B cell (primary cell): ENCODE measurements around the gene PCSK2. TPM values are rescaled to one million over a fixed set of nuclear protein-coding genes. Genes with fewer than 3 reads are reported as not detected.

ENCODE experiments used
- ATAC-seq: fragments of 200-7000 bp; cut with Tn5 transposase; one replicate; pipeline ENCODE4 v1.10.0; 2021; ENCODE audit warnings: low read depth, mild to moderate bottlenecking, moderate number of reproducible peaks, moderate library complexity
- CTCF ChIA-PET: fragments of 350-600 bp; sonication (Branson Sonifier 250); formaldehyde crosslinking; loops from one replicate; lab custom pipeline; 2021; ENCODE audit warnings: antibody characterized with exemption, inconsistent platforms; lab: Charles Lee
- POLR2A ChIA-PET: fragments of 350-600 bp; sonication (Branson Sonifier 250); formaldehyde crosslinking; loops from one replicate; lab custom pipeline; 2021; ENCODE audit warnings: antibody characterized with exemption; lab: Charles Lee
- DNase-seq: peaks from one replicate; pipeline ENCODE4 v3.0.0; 2013
- H2AFZ ChIP-seq: 2 replicates; pipeline ENCODE4 v1.6.1; 2012; ENCODE audit warnings: mild to moderate bottlenecking, low read depth, low read length; ENCODE audit not compliant: insufficient read depth, poor library complexity, severe bottlenecking
- H3K27ac ChIP-seq, 2 donors: 1 replicate in 1 of 2; 2 replicates in 1 of 2; pipeline ENCODE4 v1.5.1; 2012 to 2013; ENCODE audit warnings: low read length in 2 of 2, mild to moderate bottlenecking in 2 of 2, moderate library complexity in 1 of 2
- H3K27me3 ChIP-seq, 4 experiments: fragments of 200-600 bp in 1 of 4; sonication (generic) in 1 of 4; replicated peaks in 1 of 4; 1 replicate in 2 of 4; 2 replicates in 2 of 4; pipeline versions ENCODE4 v1.6.1 to v1.7.0; 2013 to 2016; ENCODE audit warnings: low read length in 3 of 4, mild to moderate bottlenecking in 2 of 4, mixed read lengths in 1 of 4, moderate library complexity in 1 of 4; ENCODE audit not compliant: insufficient read depth in 4 of 4, control insufficient read depth in 3 of 4; ENCODE audit errors: control extremely low read depth in 1 of 4
- H3K36me3 ChIP-seq, 2 experiments: replicated peaks in 1 of 2; 1 replicate in 1 of 2; 2 replicates in 1 of 2; pipeline versions ENCODE4 v1.6.1 to v1.7.1; 2013; ENCODE audit warnings: low read length in 1 of 2; ENCODE audit not compliant: insufficient read depth in 2 of 2, control insufficient read depth in 1 of 2; ENCODE audit errors: control extremely low read depth in 1 of 2, extremely low read depth in 1 of 2
- H3K4me1 ChIP-seq, 2 donors: fragments of 200-600 bp in 1 of 2; sonication (generic) in 1 of 2; 1 replicate in 1 of 2; 2 replicates in 1 of 2; pipeline versions ENCODE4 v1.5.1 to v1.6.1; 2013 to 2017; ENCODE audit warnings: low read length in 2 of 2; ENCODE audit not compliant: control insufficient read depth in 2 of 2, insufficient read depth in 2 of 2
- H3K4me2 ChIP-seq: replicated peaks from 2 replicates; pipeline ENCODE3; 2012; ENCODE audit warnings: mild to moderate bottlenecking, low read depth, low read length; ENCODE audit not compliant: poor library complexity, severe bottlenecking
- H3K4me3 ChIP-seq, 5 experiments: fragments of 200-600 bp in 1 of 5; sonication (generic) in 1 of 5; 1 replicate in 3 of 5; 2 replicates in 2 of 5; pipeline versions ENCODE4 v1.5.1 to v1.7.0; 2011 to 2016; ENCODE audit warnings: low read length in 4 of 5, mild to moderate bottlenecking in 4 of 5, low read depth in 2 of 5, control low read depth in 1 of 5, moderate library complexity in 1 of 5; ENCODE audit not compliant: insufficient read depth in 1 of 5; ENCODE audit errors: control extremely low read depth in 1 of 5, extremely low read depth in 1 of 5
- H3K79me2 ChIP-seq: fragments of 200-600 bp; sonication (generic); one replicate; pipeline ENCODE4 v1.6.0; 2016; ENCODE audit warnings: low read length; ENCODE audit not compliant: control insufficient read depth, insufficient read depth
- H3K9ac ChIP-seq: fragments of 200-600 bp; sonication (generic); 2 replicates; pipeline ENCODE4 v1.6.1; 2017; ENCODE audit warnings: mild to moderate bottlenecking, low read length, moderate library complexity
- H3K9me3 ChIP-seq, 3 donors: one replicate each; pipeline versions ENCODE4 v1.6.1 to v1.7.1; 2013; ENCODE audit warnings: low read length in 2 of 3; ENCODE audit not compliant: control insufficient read depth in 2 of 3, insufficient read depth in 1 of 3; ENCODE audit errors: control extremely low read depth in 1 of 3
- H4K20me1 ChIP-seq: 2 replicates; pipeline ENCODE4 v1.6.0; 2012; ENCODE audit warnings: mild to moderate bottlenecking, low read length; ENCODE audit not compliant: insufficient read depth, control insufficient read depth, poor library complexity, severe bottlenecking
- H3K27ac Mint-ChIP-seq: one replicate; pipeline ENCODE4 v1.8.0; 2021; ENCODE audit warnings: mixed read lengths
- H3K27me3 Mint-ChIP-seq: one replicate; pipeline ENCODE4 v1.8.0; 2021; ENCODE audit warnings: mixed read lengths
- H3K4me1 Mint-ChIP-seq: one replicate; pipeline ENCODE4 v1.8.0; 2021; ENCODE audit warnings: mixed read lengths
- H3K4me3 Mint-ChIP-seq: one replicate; pipeline ENCODE4 v1.8.0; 2021; ENCODE audit warnings: mixed read lengths
- H3K9me3 Mint-ChIP-seq: one replicate; pipeline ENCODE4 v1.8.0; 2022; ENCODE audit warnings: mixed read lengths; ENCODE audit not compliant: insufficient read depth
- EZH2 ChIP-seq: IDR thresholded peaks from 2 replicates; pipeline ENCODE4 v1.6.1; 2012; ENCODE audit warnings: borderline replicate concordance, low read depth, mild to moderate bottlenecking, moderate library complexity, low read length; ENCODE audit not compliant: insufficient read depth, poor library complexity, severe bottlenecking
- WGBS: methylation state at CpG from one replicate; pipeline ENCODE4 v1.1.5; 2013; ENCODE audit warnings: missing lambda C conversion rate; ENCODE audit not compliant: insufficient coverage; 5-methylcytosine and 5-hydroxymethylcytosine counted together
- intact Hi-C: fragments of 100-400 bp; cut with micrococcal nuclease; formaldehyde crosslinking; loops from one replicate; pipeline ENCODE4 v1.10.0; 2022
- polyA plus RNA-seq: library from polyadenylated mRNA; depleted of rRNA; stranded (reverse); fragments of >200 nt; gene quantifications from 2 replicates; pipeline ENCODE4 v1.2.3, GENCODE V29; 2012
- total RNA-seq, 2 donors: library from RNA; stranded (reverse); fragments of 120-200 nt in 1 of 2; gene quantifications; 1 replicate in 1 of 2; 2 replicates in 1 of 2; pipeline versions ENCODE4 v1.2.3 to v1.2.4, GENCODE V29; 2013 to 2022
- TF ChIP-seq, protein P1 (sequence below): fragments of 200-600 bp; IDR thresholded peaks from one replicate; pipeline ENCODE4 v1.8.0; 2022; ENCODE audit warnings: antibody characterized with exemption, mild to moderate bottlenecking

The PCSK2 gene
- total and polyA plus RNA-seq, 2 donors (not counting 1 experiment from before 2014, with no cell fraction given), result not detected

DNA sequence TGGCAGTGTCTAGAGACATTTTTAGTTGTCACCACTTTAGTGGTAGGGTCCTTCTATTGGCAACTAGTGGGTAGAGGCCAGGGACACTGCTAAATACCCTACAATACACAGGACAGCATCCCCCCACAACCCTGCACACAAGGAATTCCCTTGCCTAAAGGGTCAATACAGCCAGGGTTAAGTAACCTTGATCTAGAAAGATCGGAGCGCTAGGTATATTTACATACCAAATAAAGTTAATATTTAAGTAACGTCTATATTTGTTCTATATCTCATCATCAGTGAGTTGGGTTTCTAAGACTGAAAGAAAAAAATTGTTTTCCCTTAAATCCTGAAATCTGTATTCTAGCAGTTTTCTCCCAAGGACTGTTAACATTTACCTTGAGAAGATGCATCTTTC is 288.2 kb downstream of the PCSK2 start:
- ChIA-PET POLR2A (no interaction called here), CTCF (interaction anchor here (1.3 kb wide), 1 partner anchor 10 kb away, joined by 10 read pairs; no protein-coding TSS in a partner anchor)
- Mint-ChIP-seq H3K4me1 (no peaks in the 10 kb centered on the region), H3K4me3 (no peak overlapping the region), H3K9me3 (no peaks in the 10 kb centered on the region), H3K27ac (no peak overlapping the region), H3K27me3 (peaks cover 26% of the 10 kb centered on the region)
- no peaks in the 10 kb centered on the region for H4K20me1 ChIP-seq
- H2AFZ ChIP-seq, result no peak overlapping the region
- ATAC-seq (no peak), DNase-seq (no peak)
- H3K4me2 ChIP-seq, result no peak overlapping the region
- intact Hi-C loops, result no loop called here
- no peaks in the 10 kb centered on the region for H3K4me1 ChIP-seq
- H3K79me2 ChIP-seq, result no peaks in the 10 kb centered on the region
- H3K27ac ChIP-seq, result no peak overlapping the region
- no peaks in the 10 kb centered on the region for H3K9me3 ChIP-seq
- H3K27me3 ChIP-seq, result peaks cover 0 to 9% (median 2%) of the 10 kb centered on the region in 4 experiments
- no peaks in the 10 kb centered on the region for H3K36me3 ChIP-seq
- H3K4me3 ChIP-seq, result no peak overlapping the region
- TF ChIP-seq EZH2, result no peak
- TF ChIP-seq, protein P1, sequence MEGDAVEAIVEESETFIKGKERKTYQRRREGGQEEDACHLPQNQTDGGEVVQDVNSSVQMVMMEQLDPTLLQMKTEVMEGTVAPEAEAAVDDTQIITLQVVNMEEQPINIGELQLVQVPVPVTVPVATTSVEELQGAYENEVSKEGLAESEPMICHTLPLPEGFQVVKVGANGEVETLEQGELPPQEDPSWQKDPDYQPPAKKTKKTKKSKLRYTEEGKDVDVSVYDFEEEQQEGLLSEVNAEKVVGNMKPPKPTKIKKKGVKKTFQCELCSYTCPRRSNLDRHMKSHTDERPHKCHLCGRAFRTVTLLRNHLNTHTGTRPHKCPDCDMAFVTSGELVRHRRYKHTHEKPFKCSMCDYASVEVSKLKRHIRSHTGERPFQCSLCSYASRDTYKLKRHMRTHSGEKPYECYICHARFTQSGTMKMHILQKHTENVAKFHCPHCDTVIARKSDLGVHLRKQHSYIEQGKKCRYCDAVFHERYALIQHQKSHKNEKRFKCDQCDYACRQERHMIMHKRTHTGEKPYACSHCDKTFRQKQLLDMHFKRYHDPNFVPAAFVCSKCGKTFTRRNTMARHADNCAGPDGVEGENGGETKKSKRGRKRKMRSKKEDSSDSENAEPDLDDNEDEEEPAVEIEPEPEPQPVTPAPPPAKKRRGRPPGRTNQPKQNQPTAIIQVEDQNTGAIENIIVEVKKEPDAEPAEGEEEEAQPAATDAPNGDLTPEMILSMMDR, result no peak
- no peak overlapping the region for H3K9ac ChIP-seq
- WGBS, result no CpG with 5 or more reads among the region's 3 CpGs

DNA sequence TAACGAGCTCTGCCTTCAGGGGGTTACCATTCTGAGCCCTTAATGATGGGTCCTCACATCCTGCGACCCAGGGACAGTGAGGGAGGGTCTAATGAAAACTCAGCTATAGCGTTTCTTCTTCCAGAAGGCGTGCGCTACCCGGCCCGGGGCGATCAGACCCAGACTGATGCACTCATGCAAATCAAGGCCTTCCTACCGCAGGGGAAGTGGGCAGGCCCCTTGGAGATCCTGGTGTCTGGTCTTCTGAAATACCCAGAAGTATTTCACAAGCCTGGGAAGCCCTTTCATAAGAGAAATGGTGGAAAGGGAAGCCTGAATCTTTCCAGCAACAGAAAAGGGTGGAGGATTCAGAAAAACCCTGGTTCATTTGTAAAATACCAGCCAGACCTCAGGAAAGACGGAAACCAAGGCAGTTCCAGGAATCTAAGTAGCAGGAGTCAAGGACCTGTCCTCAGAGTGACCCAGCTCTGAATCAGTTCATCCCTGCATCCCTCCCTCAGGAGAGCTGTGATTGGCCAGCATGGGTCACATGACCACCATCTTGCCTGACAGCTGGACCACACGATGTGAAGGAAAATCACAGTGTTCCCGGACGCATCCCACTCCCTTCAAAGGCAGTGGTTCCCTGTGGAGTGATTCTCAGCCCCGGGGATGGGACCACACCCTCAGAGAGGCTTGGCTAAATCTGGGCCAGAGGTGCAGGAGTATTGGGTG is 291.7 kb downstream of the PCSK2 start:
- POLR2A ChIA-PET, result no interaction called here
- CTCF ChIA-PET, result interaction anchor here (1.3 kb wide), 1 partner anchor 13 kb away, joined by 3 read pairs; no protein-coding TSS in a partner anchor
- Histone ChIP-seq H4K20me1 (no peaks in the 10 kb centered on the region), H3K4me3 (no peak overlapping the region), H3K4me2 (no peak overlapping the region), H3K27ac (no peak overlapping the region), H3K4me1 (no peaks in the 10 kb centered on the region), H3K79me2 (no peaks in the 10 kb centered on the region), H3K9ac (no peak overlapping the region), H3K36me3 (no peaks in the 10 kb centered on the region), H3K9me3 (no peaks in the 10 kb centered on the region), H3K27me3 (peaks cover 0 to 9% (median 3%) of the 10 kb centered on the region in 4 experiments), H2AFZ (no peak overlapping the region)
- H3K4me3 Mint-ChIP-seq, result no peak overlapping the region
- H3K4me1 Mint-ChIP-seq, result no peaks in the 10 kb centered on the region
- TF ChIP-seq, protein P1, result no peak
- no peak for TF ChIP-seq EZH2
- intact Hi-C loops, result no loop called here
- 96% methylated on average over 11 of the region's 14 CpGs for WGBS
- H3K27me3 Mint-ChIP-seq, result peaks cover 22% of the 10 kb centered on the region
- no peak overlapping the region for H3K27ac Mint-ChIP-seq
- no peak for ATAC-seq
- no peaks in the 10 kb centered on the region for H3K9me3 Mint-ChIP-seq
- DNase-seq, result no peak
